GM19397 (cell line): ENCODE data around the gene TNIP2.
"Not testable (repeated sequence)": the region's sequence is repeated elsewhere in the genome, so short reads cannot be mapped to it uniquely, and the experiment has no call there.

Source experiments
- ATAC-seq: cut with Tn5 transposase; IDR thresholded peaks from one replicate; pipeline ENCODE4 v1.9.1; 2021; ENCODE audit warnings: mild to moderate bottlenecking, moderate library complexity; ENCODE audit not compliant: unreplicated experiment

TNIP2 gene

GRCh38 chr4:2745516-2745915 is 10.6 kb downstream of the TNIP2 start:
- no peak for ATAC-seq

DNA sequence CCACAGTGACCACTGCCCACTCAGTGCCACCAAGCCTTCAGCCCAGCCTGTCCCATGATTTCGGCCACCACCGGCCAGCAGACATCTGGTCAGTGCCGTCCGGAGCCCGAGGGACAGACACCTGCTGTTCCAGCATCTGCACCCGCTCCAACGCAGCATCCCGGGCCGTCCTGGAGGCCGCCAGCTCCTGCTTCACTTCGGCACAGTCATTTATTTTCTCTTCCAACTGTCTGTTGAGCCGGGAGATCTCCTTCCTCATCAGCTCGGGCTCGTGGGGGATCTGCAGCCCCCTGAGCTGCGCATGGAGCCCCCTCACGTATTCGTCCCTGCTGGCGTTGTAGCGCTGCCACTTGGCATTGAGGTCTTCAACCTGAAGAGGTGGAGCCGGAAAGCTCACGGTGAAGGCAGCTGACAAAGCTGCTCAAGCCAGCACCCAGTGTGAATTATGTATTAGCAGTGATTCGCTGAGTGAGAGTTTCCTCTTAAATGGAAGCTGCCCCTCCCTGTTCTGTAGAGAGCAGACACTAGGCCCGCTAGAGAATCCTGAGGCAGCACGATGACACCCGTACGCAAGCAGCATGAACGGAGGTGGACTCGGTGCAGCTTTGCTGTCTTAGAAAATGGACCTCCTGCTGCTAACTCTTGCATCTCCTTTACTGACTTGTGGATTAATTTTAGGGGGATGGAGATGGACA is 11.4 kb downstream of the TNIP2 start:
- ATAC-seq, result no peak

GRCh38 chr4:2743518-2744445 is 12.4 kb downstream of the TNIP2 start:
- no peak for ATAC-seq

DNA sequence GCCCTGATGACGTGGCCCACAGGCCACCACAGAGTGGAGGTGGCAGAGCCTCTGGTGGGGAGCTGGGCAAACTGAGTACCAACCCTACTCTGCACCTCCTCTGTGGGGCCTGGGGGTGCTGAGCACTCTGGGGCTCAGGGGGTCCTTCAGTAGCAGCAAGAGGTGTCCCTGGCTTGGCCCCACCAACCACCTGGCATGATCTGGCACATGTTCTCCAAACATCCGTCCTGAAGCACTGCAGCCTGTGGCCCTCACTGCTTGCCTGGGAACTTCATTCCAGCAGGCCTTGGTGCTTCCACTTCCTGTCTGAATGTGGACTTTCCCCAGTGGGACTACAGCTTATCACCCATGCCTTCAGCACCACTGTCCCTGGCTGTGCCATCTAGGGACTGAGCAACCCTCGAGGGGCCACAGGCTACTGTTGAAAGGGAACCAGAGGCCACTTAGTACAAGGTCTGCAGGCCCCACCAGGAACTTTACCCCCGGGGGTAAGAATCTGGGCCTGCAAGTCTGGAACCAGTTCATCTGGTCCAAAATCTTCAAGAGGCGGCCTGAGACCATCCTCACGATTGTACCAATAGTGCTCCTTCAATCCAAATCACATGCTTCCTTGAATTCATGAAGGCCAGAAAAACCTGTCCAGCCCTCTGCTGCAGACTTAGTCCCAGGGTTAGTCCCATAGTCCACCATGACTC is 13.2 kb downstream of the TNIP2 start:
- ATAC-seq, result no peak

DNA sequence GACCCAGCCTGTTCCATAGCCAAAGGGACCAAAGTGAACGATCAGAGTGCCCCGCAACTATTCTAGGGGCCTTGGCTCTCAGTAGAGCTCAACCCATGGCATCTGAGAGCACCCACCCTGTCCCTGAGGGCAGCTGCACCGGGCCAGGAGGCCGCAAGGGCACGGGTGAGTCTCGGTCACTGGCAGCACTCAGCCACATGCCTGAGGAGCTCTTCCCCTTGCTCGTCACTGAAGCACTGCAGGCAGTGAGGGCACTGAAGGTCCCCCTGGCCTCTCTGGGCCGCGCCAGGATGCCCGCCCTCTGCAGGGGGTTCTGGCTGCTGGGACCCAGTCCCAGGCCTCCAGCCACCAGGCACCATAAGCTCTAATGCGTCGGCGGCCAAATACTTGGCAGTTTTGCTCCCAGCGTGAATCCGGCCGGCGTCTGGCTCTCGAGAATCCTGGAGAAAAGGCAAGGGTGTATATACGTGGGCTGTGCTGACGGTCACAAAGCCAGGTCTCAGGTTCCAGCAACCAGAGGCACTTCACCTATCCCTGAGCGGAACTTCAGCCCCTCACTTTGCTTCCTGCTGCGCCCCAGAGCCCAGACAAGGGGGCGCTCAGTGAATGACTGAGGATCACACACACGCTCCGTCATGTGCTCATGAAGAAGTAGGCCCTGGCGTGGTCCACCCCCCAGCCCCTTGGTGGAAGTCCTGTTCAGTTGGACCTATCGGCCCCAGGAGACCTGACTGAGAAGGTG is 13.9 kb downstream of the TNIP2 start:
- ATAC-seq, result no peak

DNA sequence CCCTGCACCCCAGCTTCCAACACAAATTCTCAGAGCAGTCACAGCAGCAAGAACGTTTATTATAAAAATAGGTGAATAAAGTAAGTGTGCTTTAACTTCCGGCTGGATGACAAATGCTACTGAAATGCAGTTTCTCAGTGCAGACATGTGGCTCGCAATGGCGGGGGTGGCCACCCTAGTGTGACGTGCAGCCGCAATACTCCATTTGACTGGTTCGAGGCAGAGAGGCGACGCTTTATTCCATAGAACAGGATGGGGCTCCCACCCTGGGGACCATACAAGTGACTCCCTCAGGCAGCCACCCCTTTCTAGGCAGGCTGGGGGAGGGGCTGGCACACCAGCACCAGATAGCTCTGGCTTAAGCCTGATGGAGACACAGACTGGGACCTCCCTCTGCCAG is 14.5 kb downstream of the TNIP2 start:
- ATAC-seq, result no peak

DNA sequence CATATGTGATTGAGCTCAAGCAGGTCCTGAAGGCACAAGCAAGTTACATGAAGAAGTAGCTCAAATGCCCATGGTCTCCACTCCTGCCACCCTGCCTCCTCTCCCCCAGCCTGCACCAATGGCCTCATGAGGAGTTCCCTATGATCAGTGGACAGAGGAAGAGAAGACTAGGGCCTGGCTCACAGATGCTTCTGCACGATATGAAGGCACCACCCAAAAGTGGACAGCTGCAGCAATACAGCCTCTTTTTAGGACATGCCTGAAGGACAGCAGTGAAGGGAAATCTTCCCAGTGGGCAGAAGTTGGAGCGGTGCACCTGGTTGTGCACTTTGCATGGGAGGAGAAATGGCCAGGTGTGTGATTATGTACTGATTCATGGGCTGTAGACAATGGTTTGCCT is 17.8 kb downstream of the TNIP2 start:
- ATAC-seq, result not testable (repeated sequence)

DNA sequence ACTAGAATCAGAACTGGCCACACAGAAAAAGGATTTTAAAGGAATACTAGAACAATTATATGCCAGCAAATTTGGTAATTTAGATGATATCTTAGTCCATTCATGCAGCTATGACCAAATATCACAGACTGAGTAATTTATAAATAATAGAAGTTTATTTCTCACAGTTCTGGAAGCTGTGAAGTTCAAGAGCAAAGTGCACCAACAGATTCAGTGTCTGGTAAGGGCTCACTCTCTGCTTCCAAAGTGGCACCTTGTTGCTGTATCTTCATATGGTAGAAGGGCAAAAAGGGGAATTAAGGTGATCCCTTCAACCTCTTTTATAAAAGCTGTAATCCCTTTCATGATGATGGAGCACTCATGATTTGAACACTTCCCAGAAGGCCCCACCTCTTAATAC is 20.3 kb downstream of the TNIP2 start:
- no peak for ATAC-seq

GRCh38 chr4:2734612-2735011 is 21.5 kb downstream of the TNIP2 start:
- no peak for ATAC-seq

DNA sequence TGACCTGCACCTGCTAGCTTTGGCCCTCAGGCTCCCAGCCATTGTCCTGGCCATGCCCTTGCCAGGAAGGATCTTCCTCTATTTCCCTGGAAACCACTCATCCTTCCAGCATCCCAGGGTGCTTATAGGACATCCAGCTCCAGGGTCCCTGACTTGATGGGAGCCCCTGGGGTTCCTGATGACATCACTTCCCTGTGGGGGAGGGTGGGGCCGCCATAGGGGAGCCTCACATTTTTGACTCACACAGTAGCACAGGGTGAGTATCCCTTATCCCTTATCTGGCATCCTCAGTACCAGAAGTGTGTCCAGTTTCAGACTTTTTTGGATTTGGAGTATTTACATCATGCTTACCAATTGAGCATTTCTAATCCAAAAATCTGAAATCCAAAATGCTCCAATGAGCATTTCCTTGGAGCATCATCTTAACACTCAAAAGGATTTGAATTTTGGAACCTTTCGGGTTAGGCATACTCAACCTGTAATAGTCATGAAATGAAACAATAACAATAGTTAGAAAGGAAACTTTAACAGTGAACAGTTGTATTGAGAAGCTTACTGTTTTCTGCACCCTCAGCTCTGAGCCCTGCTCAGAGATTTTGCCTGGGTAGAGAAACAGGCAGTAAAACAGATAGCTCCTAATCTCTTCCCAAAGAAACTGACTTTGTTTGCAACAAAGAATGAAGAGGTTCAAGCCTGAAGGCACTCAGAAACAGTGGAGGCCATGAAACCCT is 22.1 kb downstream of the TNIP2 start:
- no peak for ATAC-seq

DNA sequence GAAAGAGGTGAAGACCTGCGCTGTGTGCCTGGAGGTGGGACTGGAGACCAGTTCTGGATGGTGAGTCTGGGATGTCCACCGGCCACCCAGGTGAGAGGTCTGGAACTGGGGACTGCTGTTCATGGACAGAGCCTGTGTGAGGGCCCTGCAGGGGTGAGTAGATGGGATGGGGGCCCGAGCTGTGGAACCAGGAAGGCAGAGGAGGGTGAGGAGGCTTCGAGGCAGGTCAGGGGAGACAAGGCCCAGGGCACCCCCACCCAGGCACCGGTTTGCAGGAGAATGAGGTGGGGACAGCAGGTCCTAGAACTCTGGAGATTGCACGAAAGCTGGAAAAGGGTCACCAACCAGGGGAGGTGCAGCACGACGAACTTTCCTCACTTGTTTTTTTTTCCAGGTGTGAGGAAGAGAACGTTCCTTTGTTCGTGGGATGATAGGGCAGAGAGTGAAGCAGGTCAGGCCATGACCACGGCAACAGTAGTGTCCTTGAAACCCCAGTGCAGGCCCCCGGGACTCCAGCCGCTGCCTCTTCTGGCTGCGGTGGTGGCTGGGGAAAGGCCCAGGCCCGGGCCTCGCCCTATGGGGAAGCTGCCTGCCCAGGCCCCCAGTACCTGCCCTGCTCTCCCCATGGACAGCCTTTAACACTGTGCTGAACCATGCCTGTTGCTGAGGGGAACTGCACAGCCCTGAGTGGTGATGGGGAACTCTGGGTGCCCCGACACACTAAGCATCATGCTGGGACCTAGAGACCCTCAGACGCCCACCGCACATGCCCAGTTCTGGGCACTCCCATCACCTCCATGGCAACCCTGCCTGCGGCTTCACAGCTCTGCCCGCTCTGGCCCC is 22.9 kb downstream of the TNIP2 start:
- no peak for ATAC-seq

DNA sequence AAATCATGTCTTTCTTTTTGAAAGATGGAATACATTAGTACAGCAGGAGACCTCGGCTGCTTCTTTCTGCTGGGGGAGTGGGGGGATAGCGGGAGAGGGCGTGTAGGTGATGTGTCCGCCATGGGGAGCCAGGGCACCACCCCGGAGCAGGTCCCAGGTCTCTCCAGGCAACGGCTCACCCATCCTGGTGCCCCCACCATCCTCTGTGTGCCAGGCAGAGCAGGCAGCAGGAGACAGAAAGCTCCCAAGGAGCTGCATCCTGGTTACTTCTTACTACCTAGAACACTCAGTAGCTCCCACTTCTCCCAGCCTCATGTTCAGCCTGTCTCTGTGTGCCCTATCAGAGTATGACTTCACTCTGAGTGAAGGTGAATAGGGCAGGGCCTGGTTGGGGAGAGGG is 23.6 kb downstream of the TNIP2 start:
- no peak for ATAC-seq

- no peak for ATAC-seq
These were observed 24.2 kb downstream of the TNIP2 start for GRCh38 chr4:2731907-2732317.

DNA sequence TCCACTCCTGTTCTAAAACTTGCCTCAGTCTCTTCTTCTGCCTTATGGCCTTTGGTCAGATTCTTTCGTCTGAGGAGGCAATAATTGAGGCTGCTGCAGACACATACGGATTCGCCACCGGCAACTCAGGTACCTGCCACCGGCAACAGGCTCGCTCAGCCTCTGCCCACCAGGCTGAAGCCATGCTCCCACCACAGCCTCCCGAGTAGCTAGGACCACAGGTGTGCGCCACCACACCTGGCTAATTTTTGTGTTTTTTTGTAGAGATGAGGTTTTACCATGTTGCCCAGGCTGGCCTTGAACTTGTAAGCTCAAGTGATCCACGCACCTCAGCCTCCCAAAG is 26.6 kb downstream of the TNIP2 start:
- no peak for ATAC-seq

- ATAC-seq, result no peak
These were observed 27.2 kb downstream of the TNIP2 start for GRCh38 chr4:2728806-2729532.

- no peak for ATAC-seq
These were observed 27.9 kb downstream of the TNIP2 start for GRCh38 chr4:2728221-2728620.

DNA sequence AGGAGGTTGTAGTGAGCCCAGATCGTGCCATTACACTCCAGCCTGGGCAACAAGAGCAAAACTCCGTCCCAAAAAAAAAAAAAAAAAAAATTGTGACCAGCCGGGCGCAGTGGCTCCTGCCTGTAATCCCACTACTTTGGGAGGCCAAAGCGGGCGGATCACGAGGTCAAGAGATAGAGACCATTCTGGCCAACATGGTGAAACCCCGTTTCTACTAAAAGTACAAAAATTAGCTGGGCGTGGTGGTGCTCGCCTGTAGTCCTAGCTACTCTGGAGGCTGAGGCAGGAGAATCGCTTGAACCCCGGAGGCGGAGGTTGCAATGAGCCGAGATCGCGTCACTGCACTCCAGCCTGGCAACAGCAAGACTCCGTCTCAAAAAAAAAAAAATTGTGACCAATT is 29.3 kb downstream of the TNIP2 start:
- ATAC-seq, result not testable (repeated sequence)

DNA sequence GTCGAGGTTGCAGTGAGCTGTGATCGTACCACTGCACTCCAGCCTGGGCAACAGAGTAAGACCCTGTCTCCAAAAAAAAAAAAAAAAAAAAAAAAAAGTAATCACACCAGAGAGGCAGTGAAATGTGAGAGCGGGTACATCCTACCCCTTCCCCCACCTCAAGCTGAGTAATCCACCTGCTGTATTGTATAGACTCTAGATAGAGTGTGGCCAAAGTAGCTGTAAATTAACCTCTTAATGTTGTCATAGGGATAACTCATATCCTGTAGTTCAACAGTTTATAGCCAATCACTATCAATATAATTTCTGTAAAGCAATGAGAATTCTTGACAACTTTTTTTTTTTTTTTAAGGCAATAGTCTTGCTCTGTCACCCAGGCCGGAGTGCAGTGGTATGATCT is 30.8 kb downstream of the TNIP2 start:
- ATAC-seq, result no peak

DNA sequence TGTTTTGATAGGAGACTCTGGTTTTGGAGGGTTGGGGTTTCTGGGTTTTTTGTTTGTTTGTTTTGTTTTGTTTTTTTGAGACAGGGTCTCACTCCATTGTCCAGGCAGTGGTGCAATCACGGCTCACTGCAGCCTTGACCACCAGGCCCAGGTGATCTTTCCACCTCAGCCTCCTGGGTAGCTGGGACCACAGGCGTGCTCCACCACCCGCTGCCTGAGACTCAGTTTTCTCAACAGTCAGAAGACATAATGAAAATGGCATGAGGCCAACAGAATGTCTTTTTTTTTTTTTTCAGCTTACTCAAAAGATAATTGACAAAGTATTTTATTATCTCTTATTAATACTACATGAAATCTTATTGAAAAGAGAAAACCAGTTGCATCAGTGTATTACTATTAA is 32.4 kb downstream of the TNIP2 start:
- ATAC-seq, result no peak
